ENCODE results near the gene MXRA7. TPM values are rescaled to one million over a fixed set of nuclear protein-coding genes. Genes with fewer than 3 reads are reported as not detected.

Gene MXRA7
- total and polyA plus RNA-seq, 2 of the 4 experiments (the other 2 are of a cell fraction), result 168 to 231 TPM

GRCh38 chr17:76688165-76688622 lies 22.6 kb downstream of the MXRA7 start:
- Histone ChIP-seq H3K18ac (ENCODE audit: low read depth, low read length) (peak overlapping the region; percentile 80), H3K4ac (ENCODE audit: low read depth, low read length) (peak overlapping the region; percentile 89), H2BK120ac (ENCODE audit: low read depth, low read length) (peak overlapping the region; percentile 86), H2BK5ac (ENCODE audit: low read depth, low read length, poor library complexity, severe bottlenecking) (peak overlapping the region; percentile 93), H4K91ac (ENCODE audit: insufficient read depth, low read depth, low read length) (peak overlapping the region; percentile 87), H2AFZ (replicated peaks; ENCODE audit: low read length, poor library complexity) (peak overlapping the region; percentile 46), H3K9me1 (ENCODE audit: insufficient read depth, low read length) (peaks cover 28% of the 10 kb centered on the region), H3K9ac (ENCODE audit: low read depth, low read length) (peak overlapping the region; percentile 1; the same call in 1 of the 2 replicates), H4K8ac (ENCODE audit: low read depth in 2 of 2, low read length in 2 of 2) (peak overlapping the region; percentile 47 to 75; a peak in 3 of 4 replicates), H4K5ac (ENCODE audit: low read depth, low read length) (peak overlapping the region; percentile 69), H3K27me3 (ENCODE audit: control insufficient read depth, insufficient read depth, low read length) (no peaks in the 10 kb centered on the region), H3K79me1 (ENCODE audit: low read depth in 1 of 2, low read length in 2 of 2) (peaks cover 21 to 77% of the 10 kb centered on the region in 2 experiments; a peak in 3 of 4 replicates), H3K4me3 (ENCODE audit: insufficient read depth, low read depth, low read length) (no peak overlapping the region), H3K36me3 (ENCODE audit: control insufficient read depth, insufficient read depth, low read length) (peaks cover 33% of the 10 kb centered on the region), H2AK9ac (replicated peaks; ENCODE audit: low read depth, low read length, poor library complexity) (peak overlapping the region; percentile 96), H3K27ac (ENCODE audit: insufficient read depth, low read length) (peak overlapping the region; percentile 75), H2AK5ac (ENCODE audit: low read depth, low read length) (peak overlapping the region; percentile 91), H2BK15ac (ENCODE audit: low read depth, low read length) (peak overlapping the region; percentile 89; the same call in 2 of the 3 replicates), H3K4me1 (ENCODE audit: control insufficient read depth, insufficient read depth, low read length) (peaks cover 21% of the 10 kb centered on the region), H2BK20ac (ENCODE audit: low read depth, low read length) (peak overlapping the region; percentile 66), H3K23ac (ENCODE audit: low read depth, low read length) (peak overlapping the region; percentile 49; the same call in 1 of the 2 replicates), H3K4me2 (ENCODE audit: low read depth, low read length) (peak overlapping the region; percentile 60), H3K14ac (replicated peaks; ENCODE audit: low read depth, low read length) (peak overlapping the region; percentile 76), H4K20me1 (ENCODE audit: insufficient read depth, low read length) (peaks cover 34% of the 10 kb centered on the region; the same call in 1 of the 2 replicates), H3K9me3 (ENCODE audit: control insufficient read depth, insufficient read depth, low read length) (no peaks in the 10 kb centered on the region), H3K56ac (ENCODE audit: extremely low read depth, insufficient read depth, low read length) (peak overlapping the region; percentile 28; the same call in 1 of the 2 replicates)
- no peak for DNase-seq
- BruUV-seq (replicated peaks), result no TSS peak
- TF ChIP-seq SMC3 (IDR thresholded peaks at IDR 0.05; ENCODE audit: low read depth, low read length) (no peak), USF2 (IDR thresholded peaks at IDR 0.05; ENCODE audit: low read depth, low read length) (no peak), NFE2L2 (IDR thresholded peaks at IDR 0.05; ENCODE audit: low read depth, low read length) (no peak), CTCF (conservative IDR thresholded peaks at IDR 0.05; ENCODE audit: low read depth, low read length) (peak; percentile 14; the same call in 1 of the 2 replicates), RFX5 (IDR thresholded peaks at IDR 0.05; ENCODE audit: low read depth, low read length) (no peak), CHD1 (IDR thresholded peaks at IDR 0.05; ENCODE audit: low read depth, low read length) (no peak), POLR2A (IDR thresholded peaks at IDR 0.05; ENCODE audit: low read depth, low read length) (no peak), MAZ (IDR thresholded peaks at IDR 0.05; ENCODE audit: borderline replicate concordance, low read depth, low read length) (peak; percentile 39; the same call in 1 of the 2 replicates), RCOR1 (IDR thresholded peaks at IDR 0.05; ENCODE audit: insufficient replicate concordance, low read length) (no peak), MXI1 (IDR thresholded peaks at IDR 0.05; ENCODE audit: borderline replicate concordance, low read depth, low read length) (no peak), FOS (IDR thresholded peaks at IDR 0.05; ENCODE audit: low read depth, low read length) (no peak)
- ATAC-seq (ENCODE audit: low read depth), result peak; percentile 23
- in situ Hi-C loops (cut with MboI; ENCODE audit: low sequenced_read_pairs), result no loop called here
- ChIA-PET POLR2A (ENCODE audit: unreplicated experiment) (interaction anchor here (0.6 to 0.7 kb wide), 2 partner anchors 33 to 152 kb away, joined by 3 read pairs; no protein-coding TSS in a partner anchor), CTCF (interaction anchor here (0.6 to 1.2 kb wide), 2 partner anchors 26 to 47 kb away, joined by 3 to 5 read pairs; no protein-coding TSS in a partner anchor)
- WGBS, 2 experiments (ENCODE audit: extremely low coverage in 2 of 2, insufficient read length in 1 of 2), result 66% methylated on average over 6 of the region's 11 CpGs; no CpG with 5 or more reads in 1 of the 2 experiments
- intact Hi-C loops (cut with micrococcal nuclease), result loop anchor here (1.0 to 10.0 kb wide), 2 partner anchors 21 to 1917 kb away; no protein-coding TSS in a partner anchor
- dilution Hi-C loops (cut with HindIII; ENCODE audit: low sequenced_read_pairs, unreplicated experiment), result no loop called here

Data from IMR-90 (cell line).